ENCODE results near the gene TUNAR.

Gene TUNAR

DNA sequence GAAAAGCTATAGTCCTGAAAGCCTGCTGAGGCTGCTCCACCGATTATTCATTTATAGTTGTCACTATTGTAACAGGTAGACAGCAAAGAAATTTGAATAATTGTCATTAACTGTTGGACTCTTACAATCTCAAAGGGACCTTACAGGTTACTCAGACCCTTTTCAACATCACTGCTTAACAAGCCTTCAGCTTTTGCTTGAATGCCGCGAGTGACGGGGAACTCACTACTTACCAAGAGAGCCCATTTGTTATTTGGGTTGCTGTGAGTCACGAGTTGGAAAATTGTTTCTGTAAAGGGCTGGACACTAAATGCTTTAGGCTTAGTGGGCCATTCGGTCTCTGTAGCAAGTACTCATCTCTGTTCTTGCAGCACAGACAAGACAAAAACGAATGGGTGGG lies 5.9 kb upstream of the TUNAR start:
- no peak for DNase-seq
- Histone ChIP-seq H3K27me3 (replicated peaks in 2 of 5; ENCODE audit: control insufficient read depth in 4 of 5, insufficient read depth in 5 of 5, low read length in 4 of 5) (peaks cover 2 to 41% (median 14%) of the 10 kb centered on the region in 5 experiments), H3K9me3 (ENCODE audit: control extremely low read depth in 1 of 5, control insufficient read depth in 4 of 5, insufficient read depth in 2 of 5, low read depth in 1 of 5, low read length in 4 of 5) (peaks cover 0 to 9% (median 0%) of the 10 kb centered on the region in 5 experiments), H3K4me3 (ENCODE audit: control insufficient read depth in 1 of 7, extremely low read depth in 1 of 7, insufficient read depth in 4 of 7, low read depth in 2 of 7, low read length in 6 of 7) (no peak overlapping the region), H3K27ac (ENCODE audit: insufficient read depth in 1 of 2, low read depth in 1 of 2, low read length in 2 of 2, poor library complexity in 1 of 2, severe bottlenecking in 2 of 2) (no peak overlapping the region), H3K36me3 (ENCODE audit: control insufficient read depth in 4 of 4, insufficient read depth in 4 of 4, low read length in 3 of 4) (no peaks in the 10 kb centered on the region), H3K4me1 (ENCODE audit: control extremely low read depth in 1 of 4, control insufficient read depth in 4 of 4, insufficient read depth in 4 of 4, low read length in 3 of 4) (peaks cover 0 to under 1% (median 0%) of the 10 kb centered on the region in 4 experiments)
- 87% methylated on average over 3 of the region's 7 CpGs for WGBS (ENCODE audit: insufficient coverage)
- ChIA-PET CTCF (no interaction called here), POLR2A (no interaction called here)

DNA sequence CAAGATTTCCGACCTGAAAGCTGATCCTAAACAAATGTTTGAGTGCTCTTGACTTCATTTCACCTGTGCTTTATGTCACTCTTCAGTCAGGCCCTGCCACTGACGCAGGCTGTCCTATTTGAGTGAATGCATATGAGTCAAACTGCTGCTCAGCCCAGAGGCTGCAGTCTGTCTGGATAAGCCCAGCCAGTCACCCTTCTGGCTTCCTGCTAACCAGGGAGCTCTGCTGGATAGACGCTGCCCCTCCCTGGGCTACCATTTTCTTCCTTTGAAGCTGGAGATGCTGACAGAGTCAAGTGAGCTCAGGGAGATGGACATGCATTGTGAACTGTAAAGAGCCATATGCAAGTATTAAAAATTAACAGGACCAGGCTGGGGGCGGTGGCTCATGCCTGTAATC lies 5.1 kb upstream of the TUNAR start:
- WGBS (ENCODE audit: insufficient coverage) = 77% methylated on average over 3 of the region's 4 CpGs
- H3K4me3 ChIP-seq (ENCODE audit: control insufficient read depth in 1 of 7, extremely low read depth in 1 of 7, insufficient read depth in 4 of 7, low read depth in 2 of 7, low read length in 6 of 7) = no peak overlapping the region
- H3K27ac ChIP-seq (ENCODE audit: insufficient read depth in 1 of 2, low read depth in 1 of 2, low read length in 2 of 2, poor library complexity in 1 of 2, severe bottlenecking in 2 of 2) = no peak overlapping the region
- no peaks in the 10 kb centered on the region for H3K36me3 ChIP-seq (ENCODE audit: control insufficient read depth in 4 of 4, insufficient read depth in 4 of 4, low read length in 3 of 4)
- H3K27me3 ChIP-seq (replicated peaks in 2 of 5; ENCODE audit: control insufficient read depth in 4 of 5, insufficient read depth in 5 of 5, low read length in 4 of 5) = peaks cover 2 to 48% (median 14%) of the 10 kb centered on the region in 5 experiments
- peaks cover 0 to 7% (median 2%) of the 10 kb centered on the region in 4 experiments for H3K4me1 ChIP-seq (ENCODE audit: control extremely low read depth in 1 of 4, control insufficient read depth in 4 of 4, insufficient read depth in 4 of 4, low read length in 3 of 4)
- DNase-seq = no peak
- ChIA-PET POLR2A (no interaction called here), CTCF (no interaction called here)
- H3K9me3 ChIP-seq (ENCODE audit: control extremely low read depth in 1 of 5, control insufficient read depth in 4 of 5, insufficient read depth in 2 of 5, low read depth in 1 of 5, low read length in 4 of 5) = peaks cover 0 to 6% (median 0%) of the 10 kb centered on the region in 5 experiments

DNA sequence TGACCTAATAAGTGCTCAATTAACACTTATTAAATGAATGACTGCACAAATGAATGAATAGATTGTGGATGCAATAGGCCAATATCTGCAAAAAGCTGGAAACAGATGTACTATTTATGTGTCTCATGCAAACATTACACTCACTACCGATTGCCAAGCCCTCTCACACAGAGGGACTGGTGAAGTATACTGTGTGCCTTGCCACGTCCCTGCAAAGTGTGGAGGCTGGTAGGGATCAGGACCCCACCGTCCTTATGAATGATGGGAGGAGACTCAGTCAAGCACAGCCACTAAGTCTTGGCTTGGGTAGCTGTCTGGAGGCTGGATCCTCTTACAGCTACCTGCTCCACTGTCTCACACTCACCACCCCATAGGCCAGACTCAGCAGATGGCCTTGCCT lies 3.9 kb upstream of the TUNAR start:
- WGBS (ENCODE audit: insufficient coverage) = no CpG with 5 or more reads among the region's 3 CpGs
- Histone ChIP-seq H3K27ac (ENCODE audit: insufficient read depth in 1 of 2, low read depth in 1 of 2, low read length in 2 of 2, poor library complexity in 1 of 2, severe bottlenecking in 2 of 2) (no peak overlapping the region), H3K27me3 (replicated peaks in 2 of 5; ENCODE audit: control insufficient read depth in 4 of 5, insufficient read depth in 5 of 5, low read length in 4 of 5) (peaks cover 8 to 58% (median 20%) of the 10 kb centered on the region in 5 experiments), H3K36me3 (ENCODE audit: control insufficient read depth in 4 of 4, insufficient read depth in 4 of 4, low read length in 3 of 4) (no peaks in the 10 kb centered on the region), H3K4me3 (ENCODE audit: control insufficient read depth in 1 of 7, extremely low read depth in 1 of 7, insufficient read depth in 4 of 7, low read depth in 2 of 7, low read length in 6 of 7) (no peak overlapping the region), H3K4me1 (ENCODE audit: control extremely low read depth in 1 of 4, control insufficient read depth in 4 of 4, insufficient read depth in 4 of 4, low read length in 3 of 4) (peaks cover 0 to 14% (median 4%) of the 10 kb centered on the region in 4 experiments), H3K9me3 (ENCODE audit: control extremely low read depth in 1 of 5, control insufficient read depth in 4 of 5, insufficient read depth in 2 of 5, low read depth in 1 of 5, low read length in 4 of 5) (peaks cover 0 to 6% (median 0%) of the 10 kb centered on the region in 5 experiments)
- POLR2A ChIA-PET = no interaction called here
- CTCF ChIA-PET = no interaction called here
- DNase-seq = no peak

DNA sequence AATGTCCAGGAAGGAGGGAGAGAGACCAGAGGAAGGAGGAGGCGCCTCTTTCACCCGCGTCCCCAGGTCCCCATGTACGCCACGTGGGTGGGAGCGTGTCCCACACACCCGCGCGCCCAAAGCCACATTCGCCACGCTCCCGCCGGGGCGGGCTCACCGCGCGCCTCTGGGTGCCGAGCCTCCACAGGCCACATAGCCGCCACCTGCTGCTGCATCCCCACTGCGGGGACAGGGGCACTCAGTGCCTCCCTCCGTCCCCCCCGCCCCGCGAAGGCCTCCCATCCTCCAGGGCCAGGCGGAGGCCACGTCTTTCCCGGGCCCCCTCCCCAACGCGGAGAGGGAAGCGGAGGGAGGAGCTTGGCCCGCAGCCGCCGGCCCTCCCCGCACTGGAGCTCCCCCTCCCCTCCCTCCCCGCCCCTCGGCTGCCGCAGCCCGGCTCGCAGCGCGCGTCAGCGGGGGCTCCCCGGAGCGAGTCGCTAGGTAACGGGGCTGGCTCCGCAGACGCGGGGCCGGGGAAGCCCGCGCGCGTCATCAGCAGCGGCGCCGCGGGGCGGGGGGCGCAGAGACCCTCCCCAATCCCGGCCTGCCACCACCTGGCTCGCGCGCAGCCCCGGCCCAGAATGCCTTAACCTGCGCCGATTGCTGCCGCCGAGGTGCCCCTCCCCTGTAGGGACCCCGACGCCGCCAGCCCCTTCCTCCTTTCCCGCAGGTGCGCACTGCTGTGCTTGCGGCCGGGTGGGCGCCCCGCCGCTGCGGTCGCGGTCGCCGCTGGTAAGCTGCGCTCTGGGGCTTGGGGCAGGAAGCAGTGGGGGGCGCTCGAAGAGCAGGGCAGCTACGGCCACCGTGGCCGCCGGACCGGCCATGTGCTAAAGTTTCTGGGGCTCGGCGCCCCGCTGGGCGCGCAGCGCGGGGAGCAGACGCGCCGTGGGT lies 536 bp upstream of the TUNAR start:
- Histone ChIP-seq H3K4me3 (ENCODE audit: control insufficient read depth in 1 of 7, extremely low read depth in 1 of 7, insufficient read depth in 4 of 7, low read depth in 2 of 7, low read length in 6 of 7) (peak overlapping the region in 5 of 7 experiments; percentile 6 to 45 (median 24)), H3K27ac (ENCODE audit: insufficient read depth in 1 of 2, low read depth in 1 of 2, low read length in 2 of 2, poor library complexity in 1 of 2, severe bottlenecking in 2 of 2) (no peak overlapping the region), H3K9me3 (ENCODE audit: control extremely low read depth in 1 of 5, control insufficient read depth in 4 of 5, insufficient read depth in 2 of 5, low read depth in 1 of 5, low read length in 4 of 5) (peaks cover 0 to 6% (median 0%) of the 10 kb centered on the region in 5 experiments), H3K4me1 (ENCODE audit: control extremely low read depth in 1 of 4, control insufficient read depth in 4 of 4, insufficient read depth in 4 of 4, low read length in 3 of 4) (peaks cover 0 to 14% (median 4%) of the 10 kb centered on the region in 4 experiments), H3K27me3 (replicated peaks in 2 of 5; ENCODE audit: control insufficient read depth in 4 of 5, insufficient read depth in 5 of 5, low read length in 4 of 5) (peaks cover 15 to 86% (median 23%) of the 10 kb centered on the region in 5 experiments), H3K36me3 (ENCODE audit: control insufficient read depth in 4 of 4, insufficient read depth in 4 of 4, low read length in 3 of 4) (no peaks in the 10 kb centered on the region)
- CTCF ChIA-PET = no interaction called here
- POLR2A ChIA-PET = no interaction called here
- peak in 2 of 3 donors; percentile 21 to 38 for DNase-seq
- 3% methylated on average over 65 of the region's 103 CpGs for WGBS (ENCODE audit: insufficient coverage)

GRCh38 chr14:95877633-95878032 lies 1.0 kb downstream of the TUNAR start:
- no peak overlapping the region for H3K27ac ChIP-seq (ENCODE audit: insufficient read depth in 1 of 2, low read depth in 1 of 2, low read length in 2 of 2, poor library complexity in 1 of 2, severe bottlenecking in 2 of 2)
- ChIA-PET CTCF (no interaction called here), POLR2A (no interaction called here)
- H3K36me3 ChIP-seq (ENCODE audit: control insufficient read depth in 4 of 4, insufficient read depth in 4 of 4, low read length in 3 of 4) = no peaks in the 10 kb centered on the region
- H3K4me3 ChIP-seq (ENCODE audit: control insufficient read depth in 1 of 7, extremely low read depth in 1 of 7, insufficient read depth in 4 of 7, low read depth in 2 of 7, low read length in 6 of 7) = no peak overlapping the region
- DNase-seq = no peak
- peaks cover 0 to 6% (median 0%) of the 10 kb centered on the region in 5 experiments for H3K9me3 ChIP-seq (ENCODE audit: control extremely low read depth in 1 of 5, control insufficient read depth in 4 of 5, insufficient read depth in 2 of 5, low read depth in 1 of 5, low read length in 4 of 5)
- peaks cover 15 to 87% (median 28%) of the 10 kb centered on the region in 5 experiments for H3K27me3 ChIP-seq (replicated peaks in 2 of 5; ENCODE audit: control insufficient read depth in 4 of 5, insufficient read depth in 5 of 5, low read length in 4 of 5)
- WGBS (ENCODE audit: insufficient coverage) = 90% methylated on average over 3 of the region's 4 CpGs
- peaks cover 0 to 14% (median 4%) of the 10 kb centered on the region in 4 experiments for H3K4me1 ChIP-seq (ENCODE audit: control extremely low read depth in 1 of 4, control insufficient read depth in 4 of 4, insufficient read depth in 4 of 4, low read length in 3 of 4)

- Histone ChIP-seq H3K27ac (ENCODE audit: insufficient read depth in 1 of 2, low read depth in 1 of 2, low read length in 2 of 2, poor library complexity in 1 of 2, severe bottlenecking in 2 of 2) (no peak overlapping the region), H3K36me3 (ENCODE audit: control insufficient read depth in 4 of 4, insufficient read depth in 4 of 4, low read length in 3 of 4) (no peaks in the 10 kb centered on the region), H3K9me3 (ENCODE audit: control extremely low read depth in 1 of 5, control insufficient read depth in 4 of 5, insufficient read depth in 2 of 5, low read depth in 1 of 5, low read length in 4 of 5) (no peaks in the 10 kb centered on the region), H3K4me1 (ENCODE audit: control extremely low read depth in 1 of 4, control insufficient read depth in 4 of 4, insufficient read depth in 4 of 4, low read length in 3 of 4) (no peaks in the 10 kb centered on the region), H3K4me3 (ENCODE audit: control insufficient read depth in 1 of 7, extremely low read depth in 1 of 7, insufficient read depth in 4 of 7, low read depth in 2 of 7, low read length in 6 of 7) (no peak overlapping the region), H3K27me3 (replicated peaks in 2 of 5; ENCODE audit: control insufficient read depth in 4 of 5, insufficient read depth in 5 of 5, low read length in 4 of 5) (peaks cover 0 to 37% (median 8%) of the 10 kb centered on the region in 5 experiments)
- DNase-seq = no peak
- POLR2A ChIA-PET = no interaction called here
- WGBS (ENCODE audit: insufficient coverage) = 77% methylated on average over 3 of the region's 3 CpGs
- CTCF ChIA-PET = no interaction called here
Measured at GRCh38 chr14:95884377-95884776, 7.7 kb downstream of the TUNAR start.

GRCh38 chr14:95885278-95885677 lies 8.6 kb downstream of the TUNAR start:
- CTCF ChIA-PET = no interaction called here
- no peaks in the 10 kb centered on the region for H3K4me1 ChIP-seq (ENCODE audit: control extremely low read depth in 1 of 4, control insufficient read depth in 4 of 4, insufficient read depth in 4 of 4, low read length in 3 of 4)
- 66% methylated on average over 7 of the region's 7 CpGs for WGBS (ENCODE audit: insufficient coverage)
- POLR2A ChIA-PET = no interaction called here
- no peaks in the 10 kb centered on the region for H3K36me3 ChIP-seq (ENCODE audit: control insufficient read depth in 4 of 4, insufficient read depth in 4 of 4, low read length in 3 of 4)
- no peak for DNase-seq
- H3K4me3 ChIP-seq (ENCODE audit: control insufficient read depth in 1 of 7, extremely low read depth in 1 of 7, insufficient read depth in 4 of 7, low read depth in 2 of 7, low read length in 6 of 7) = no peak overlapping the region
- H3K9me3 ChIP-seq (ENCODE audit: control extremely low read depth in 1 of 5, control insufficient read depth in 4 of 5, insufficient read depth in 2 of 5, low read depth in 1 of 5, low read length in 4 of 5) = no peaks in the 10 kb centered on the region
- H3K27me3 ChIP-seq (replicated peaks in 2 of 5; ENCODE audit: control insufficient read depth in 4 of 5, insufficient read depth in 5 of 5, low read length in 4 of 5) = peaks cover 0 to 30% (median 5%) of the 10 kb centered on the region in 5 experiments
- H3K27ac ChIP-seq (ENCODE audit: insufficient read depth in 1 of 2, low read depth in 1 of 2, low read length in 2 of 2, poor library complexity in 1 of 2, severe bottlenecking in 2 of 2) = no peak overlapping the region
